HEK293 (cell line): ENCODE data around the gene UCN2.

Experiments used
- CTCF ChIA-PET: fragments of 350-600 bp; formaldehyde crosslinking; extraction: SDS; loops from one replicate; lab custom pipeline; 2021; ENCODE audit warnings: antibody characterized with exemption; lab: Yijun Ruan, JAX
- POLR2A ChIA-PET: fragments of 300-600 bp; formaldehyde crosslinking; extraction: SDS; loops from one replicate; lab custom pipeline; 2020; ENCODE audit warnings: antibody characterized with exemption, inconsistent platforms; lab: Yijun Ruan, JAX
- H3K27ac ChIP-seq: fragments of 200-500 bp; sonication (Bioruptor generic); 2 replicates; pipeline ENCODE4 v1.5.1; 2014; ENCODE audit warnings: low read depth, low read length, control low read depth, inconsistent platforms; ENCODE audit errors: extremely low read depth
- H3K36me3 ChIP-seq, 2 experiments: fragments of 200-500 bp in 1 of 2; sonication (Bioruptor generic) in 1 of 2; 1 replicate in 1 of 2; 2 replicates in 1 of 2; pipeline ENCODE4 v1.5.1; 2014 to 2017; ENCODE audit warnings: inconsistent platforms in 2 of 2, low read length in 2 of 2; ENCODE audit not compliant: control insufficient read depth in 2 of 2, insufficient read depth in 1 of 2
- H3K4me1 ChIP-seq: fragments of 200-500 bp; sonication (Bioruptor generic); 2 replicates; pipeline ENCODE4 v1.5.1; 2014; ENCODE audit warnings: mild to moderate bottlenecking, low read length, inconsistent platforms; ENCODE audit not compliant: control insufficient read depth, insufficient read depth
- H3K4me3 ChIP-seq: 2 replicates; pipeline ENCODE4 v1.5.1; 2011; ENCODE audit warnings: low read depth, mild to moderate bottlenecking, control low read depth, low read length, moderate library complexity
- H3K9me3 ChIP-seq: fragments of 200-500 bp; sonication (Bioruptor generic); 2 replicates; pipeline ENCODE4 v1.5.1; 2014; ENCODE audit warnings: low read depth, low read length, inconsistent platforms; ENCODE audit not compliant: control insufficient read depth, insufficient read depth
- GLI2 ChIP-seq: fragments of 450-650 bp; formaldehyde crosslinking; IDR thresholded peaks from 2 replicates; pipeline ENCODE4; 2017; ENCODE audit warnings: missing biosample characterization, missing genetic modification characterization, low read depth, borderline replicate concordance
- HOXC10 ChIP-seq: sonication (generic); formaldehyde crosslinking; IDR thresholded peaks from 2 replicates; pipeline ENCODE4 v1.8.1; 2023; ENCODE audit warnings: mild to moderate bottlenecking, missing genetic modification reagents
- HOXD13 ChIP-seq: sonication (generic); formaldehyde crosslinking; IDR thresholded peaks from 2 replicates; pipeline ENCODE4 v1.8.0; 2022; ENCODE audit warnings: missing genetic modification reagents, borderline replicate concordance
- PRDM10 ChIP-seq: fragments of 450-650 bp; formaldehyde crosslinking; IDR thresholded peaks from 2 replicates; pipeline ENCODE4 v1.5.1; 2016; ENCODE audit warnings: missing biosample characterization, missing genetic modification characterization
- SP2 ChIP-seq: fragments of 450-650 bp; formaldehyde crosslinking; IDR thresholded peaks from 2 replicates; pipeline ENCODE4 v1.5.1; 2016; ENCODE audit warnings: missing biosample characterization, missing genetic modification characterization
- ZNF133 ChIP-seq: fragments of 450-650 bp; formaldehyde crosslinking; IDR thresholded peaks from 2 replicates; pipeline ENCODE4 v1.5.1; 2016; ENCODE audit warnings: missing biosample characterization, missing genetic modification characterization
- ZNF174 ChIP-seq: fragments of 450-650 bp; formaldehyde crosslinking; IDR thresholded peaks from 2 replicates; pipeline ENCODE4 v1.5.0; 2017; ENCODE audit warnings: missing biosample characterization, mild to moderate bottlenecking, missing genetic modification characterization
- ZNF211 ChIP-seq: fragments of 450-650 bp; formaldehyde crosslinking; IDR thresholded peaks from 2 replicates; pipeline ENCODE4 v1.5.1; 2016; ENCODE audit warnings: low read depth, missing biosample characterization, missing genetic modification characterization
- ZNF223 ChIP-seq: fragments of 450-650 bp; formaldehyde crosslinking; IDR thresholded peaks from 2 replicates; pipeline ENCODE4 v1.5.1; 2016; ENCODE audit warnings: missing biosample characterization, missing genetic modification characterization
- ZNF341 ChIP-seq: fragments of 450-650 bp; formaldehyde crosslinking; IDR thresholded peaks from 2 replicates; pipeline ENCODE4; 2016; ENCODE audit warnings: low read depth, missing biosample characterization, missing genetic modification characterization
- ZNF449 ChIP-seq: fragments of 450-650 bp; formaldehyde crosslinking; IDR thresholded peaks from 2 replicates; pipeline ENCODE4 v1.5.1; 2017; ENCODE audit warnings: missing biosample characterization, mild to moderate bottlenecking, missing genetic modification characterization, moderate library complexity
- ZNF529 ChIP-seq: fragments of 450-650 bp; formaldehyde crosslinking; IDR thresholded peaks from 2 replicates; pipeline ENCODE4 v1.5.1; 2017; ENCODE audit warnings: missing genetic modification characterization, missing biosample characterization; ENCODE audit not compliant: insufficient replicate concordance
- ZNF558 ChIP-seq: fragments of 450-650 bp; formaldehyde crosslinking; IDR thresholded peaks from 2 replicates; pipeline ENCODE4 v1.5.1; 2016; ENCODE audit warnings: missing biosample characterization, missing genetic modification characterization
- ZNF645 ChIP-seq: fragments of 450-650 bp; formaldehyde crosslinking; IDR thresholded peaks from 2 replicates; pipeline ENCODE4; 2016; ENCODE audit warnings: missing biosample characterization, missing genetic modification characterization

UCN2 gene

GRCh38 chr3:48561045-48561736 lies 2.4 kb downstream of the UCN2 start (continued):
- TF ChIP-seq ZNF645 (tag by site-specific recombination) = no peak
- TF ChIP-seq ZNF174 (tag by site-specific recombination) = no peak
- no peak for TF ChIP-seq ZNF449 (tag by site-specific recombination)
- no peak for TF ChIP-seq ZNF223 (tag by site-specific recombination)
- peak; percentile 33; the same call in 1 of the 2 replicates for TF ChIP-seq SP2 (tag by site-specific recombination)
- no peak for TF ChIP-seq ZNF558 (tag by site-specific recombination)
- TF ChIP-seq HOXC10 = no peak

- no peak overlapping the region for H3K4me3 ChIP-seq
- H3K27ac ChIP-seq = no peak overlapping the region
- no peaks in the 10 kb centered on the region for H3K36me3 ChIP-seq
- ChIA-PET CTCF (no interaction called here), POLR2A (no interaction called here)
- no peak for TF ChIP-seq ZNF341 (tag by site-specific recombination)
- TF ChIP-seq ZNF529 = no peak
- TF ChIP-seq ZNF133 (tag by site-specific recombination) = peak; percentile 16; the same call in 1 of the 2 replicates
- H3K4me1 ChIP-seq = no peaks in the 10 kb centered on the region
- no peaks in the 10 kb centered on the region for H3K9me3 ChIP-seq
Measured at GRCh38 chr3:48560648-48561018, 2.9 kb downstream of the UCN2 start.

- no peaks in the 10 kb centered on the region for H3K4me1 ChIP-seq
- ChIA-PET POLR2A (interaction anchor here (0.8 to 0.9 kb wide), 2 partner anchors 43 to 77 kb away, joined by 3 read pairs; partner anchors contain the start of gene SLC26A6), CTCF (interaction anchor here (0.5 to 2.7 kb wide), 11 partner anchors 9 to 459 kb away, joined by 3 to 15 read pairs (median 4); partner anchors contain the start of gene SLC26A6)
- H3K9me3 ChIP-seq = no peaks in the 10 kb centered on the region
- H3K4me3 ChIP-seq = no peak overlapping the region
- no peak overlapping the region for H3K27ac ChIP-seq
- H3K36me3 ChIP-seq = no peaks in the 10 kb centered on the region
- TF ChIP-seq GLI2 (tag by site-specific recombination) (no peak), PRDM10 (tag by site-specific recombination) (peak; percentile 7; the same call in 1 of the 2 replicates), ZNF211 (tag by site-specific recombination) (no peak), SP2 (tag by site-specific recombination) (no peak), HOXD13 (CRISPR knock-in tag) (no peak)
Measured at GRCh38 chr3:48558493-48559134, 5.0 kb downstream of the UCN2 start.
